NOMO-1 treated with dmso at 0.1 percent for 144 hours (cell line): ENCODE data around the gene HSPBAP1.
"Not testable (repeated sequence)": the region's sequence is repeated elsewhere in the genome, so short reads cannot be mapped to it uniquely, and the experiment has no call there.

Source experiments
- DNase-seq: peaks from one replicate; lab custom pipeline; 2025; ENCODE audit not compliant: unreplicated experiment; lab: John Stamatoyannopoulos, UW

Gene HSPBAP1

GRCh38 chr3:122785231-122785630 is 8.4 kb downstream of the HSPBAP1 start:
- no peak for DNase-seq

DNA sequence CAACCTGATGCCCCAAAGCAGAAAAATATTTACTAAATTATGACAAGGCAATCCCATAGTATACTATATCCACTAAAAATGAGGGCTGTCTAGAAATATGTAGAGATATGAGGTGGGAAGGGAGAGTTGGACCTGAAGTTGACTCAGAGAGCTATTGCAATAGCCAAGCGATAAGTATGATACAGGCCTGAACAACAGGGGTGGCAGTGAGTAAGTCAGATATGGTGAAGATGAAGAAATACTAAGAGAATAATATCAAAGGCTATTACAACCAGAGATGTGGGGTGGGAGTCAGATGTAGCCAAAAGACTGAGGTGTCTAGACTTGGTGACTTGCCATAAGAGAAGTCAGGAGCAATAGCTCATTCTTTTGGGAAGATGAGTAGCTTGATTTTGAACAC is 9.2 kb downstream of the HSPBAP1 start:
- DNase-seq: no peak

DNA sequence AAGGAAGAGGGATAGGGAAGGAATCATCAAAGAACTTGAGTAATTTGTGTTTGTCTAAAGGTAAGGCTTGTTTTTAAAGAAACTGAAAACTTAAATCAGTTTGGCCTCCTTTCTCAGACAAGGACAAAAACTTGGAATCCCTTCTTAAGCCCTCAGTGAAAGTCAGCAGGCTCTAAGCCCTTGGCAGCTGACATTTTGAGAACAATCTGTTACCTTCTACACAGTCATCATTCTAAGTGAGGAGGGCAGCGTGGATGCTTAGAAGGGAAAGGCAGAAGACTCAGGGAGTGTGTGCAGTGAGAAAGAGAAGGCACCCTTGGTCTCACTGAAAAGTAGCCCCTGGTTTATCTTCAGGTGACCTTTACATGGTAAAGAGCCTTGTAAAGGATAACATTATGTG is 10.8 kb downstream of the HSPBAP1 start:
- no peak for DNase-seq

DNA sequence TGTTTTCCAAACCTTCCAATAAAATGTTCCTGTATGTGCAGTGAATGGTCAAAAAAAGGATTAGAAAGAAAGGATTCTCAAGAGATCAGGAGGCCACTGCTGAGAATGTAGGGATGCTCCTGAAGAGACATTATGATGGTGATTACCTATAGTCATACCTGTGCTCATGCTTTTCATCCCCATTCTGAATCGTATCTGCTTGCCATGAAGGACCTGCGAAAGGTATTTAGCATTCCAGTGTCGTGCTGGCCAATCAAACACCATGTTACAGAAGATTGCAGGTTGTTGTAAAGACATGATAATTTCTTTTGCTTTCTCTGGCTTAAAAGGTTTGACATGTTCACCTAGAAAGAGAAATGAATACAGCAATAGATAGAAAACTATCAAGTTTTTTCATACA is 16.1 kb downstream of the HSPBAP1 start:
- DNase-seq: no peak

DNA sequence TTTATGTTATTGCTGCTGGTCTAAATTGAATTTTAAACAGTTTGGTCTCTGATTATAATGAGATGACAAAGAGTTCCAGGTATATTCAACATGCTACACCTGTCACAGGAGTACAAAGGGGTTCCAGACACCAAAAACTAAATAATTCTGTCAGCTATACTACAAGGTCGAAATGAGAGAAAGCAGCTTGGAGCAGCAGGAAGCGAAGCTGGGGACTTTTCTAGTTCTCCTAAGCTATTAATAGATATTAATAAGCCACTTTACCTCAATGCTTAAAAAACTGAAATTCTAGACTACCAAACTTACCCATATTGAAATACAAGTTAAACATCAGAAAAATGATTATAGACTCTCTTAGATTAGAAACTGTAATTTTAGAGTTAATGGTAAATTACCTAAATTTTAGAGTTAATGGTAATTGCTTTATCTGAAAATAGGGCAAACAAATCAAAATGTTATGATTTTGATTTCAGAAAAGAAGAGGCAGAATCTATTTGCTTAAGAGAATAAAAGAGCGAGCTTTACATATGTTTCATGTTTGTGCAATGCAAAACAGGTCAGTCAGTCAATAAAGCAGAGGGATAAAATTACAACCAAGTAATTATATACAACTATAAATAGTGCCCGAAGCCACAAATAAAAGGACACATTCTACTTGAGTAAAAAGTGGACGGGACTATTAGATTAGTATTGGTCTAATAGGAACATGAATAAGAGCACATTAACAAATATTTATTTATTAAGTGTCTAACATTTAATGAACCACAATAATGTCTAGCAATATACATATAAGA is 16.8 kb downstream of the HSPBAP1 start:
- DNase-seq: no peak

DNA sequence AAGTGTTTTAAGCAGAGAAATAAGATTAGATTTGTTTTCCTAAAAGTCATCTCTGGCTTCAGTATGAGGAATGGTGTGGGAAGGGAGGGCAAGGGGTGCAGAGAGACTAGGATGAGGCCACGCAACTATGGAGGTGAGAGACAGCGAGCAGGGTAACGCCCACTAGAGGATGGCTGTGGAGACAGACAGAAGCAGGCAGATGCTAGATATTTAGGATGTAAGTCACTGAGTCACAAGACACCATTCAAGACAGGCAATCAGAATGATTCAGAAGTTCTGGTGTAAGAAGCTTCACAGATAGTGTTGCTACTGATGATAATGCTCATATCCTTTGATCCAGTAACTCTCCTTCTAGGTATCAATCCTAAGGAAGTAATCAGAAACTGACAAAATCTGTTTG is 19.1 kb downstream of the HSPBAP1 start:
- DNase-seq: no peak

- DNase-seq: no peak
Measured at GRCh38 chr3:122773944-122774509, 19.6 kb downstream of the HSPBAP1 start.

DNA sequence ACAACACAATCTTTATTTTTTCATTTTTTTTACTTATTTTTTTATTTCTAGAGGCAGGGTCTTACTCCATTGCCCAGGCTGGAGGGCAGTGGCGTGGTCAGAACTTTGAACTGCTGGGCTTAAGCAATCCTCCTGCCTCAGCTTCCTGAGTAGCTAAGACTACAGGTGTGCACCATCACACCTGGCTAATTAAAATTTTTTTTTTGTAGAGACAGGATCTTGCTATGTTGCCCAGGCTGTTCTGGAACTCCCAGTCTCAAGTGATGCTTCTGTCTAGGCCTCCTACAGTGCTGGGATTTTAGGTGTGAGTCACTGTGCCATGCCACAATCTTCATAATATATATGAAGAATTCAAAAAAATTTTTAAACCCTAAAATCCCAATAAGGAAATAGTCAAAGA is 20.8 kb downstream of the HSPBAP1 start:
- DNase-seq: no peak

DNA sequence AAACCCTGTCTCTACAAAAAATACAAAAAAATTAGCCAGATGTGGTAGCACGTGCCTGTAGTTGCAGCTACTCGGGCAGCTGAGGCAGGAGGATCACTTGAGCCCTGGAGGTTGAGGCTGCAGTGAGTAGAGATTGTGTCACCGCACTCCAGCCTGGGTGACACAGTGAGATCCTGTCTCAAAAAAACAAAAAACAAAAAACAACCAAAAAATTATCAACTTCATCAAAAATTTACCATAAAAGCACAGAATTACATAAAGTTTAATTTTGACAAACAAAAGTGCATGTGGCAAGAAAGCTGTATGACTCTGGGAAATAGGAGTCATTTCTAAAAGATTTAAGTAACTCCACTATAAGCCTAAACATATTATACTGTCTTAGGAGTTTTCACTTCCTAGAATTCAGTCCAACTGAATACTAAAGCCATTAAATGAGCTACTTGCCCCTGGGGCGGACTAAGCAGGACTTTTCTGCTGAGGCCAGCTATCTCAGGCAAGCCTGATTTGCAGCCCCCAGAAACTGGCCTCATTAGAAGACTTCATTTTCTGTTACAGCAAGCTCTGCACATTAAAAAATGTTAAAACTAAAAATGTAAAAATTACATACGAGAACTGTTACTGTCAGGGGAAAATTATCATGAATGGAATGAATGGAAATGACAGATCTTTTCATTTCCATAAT is 23.0 kb downstream of the HSPBAP1 start:
- no peak for DNase-seq

DNA sequence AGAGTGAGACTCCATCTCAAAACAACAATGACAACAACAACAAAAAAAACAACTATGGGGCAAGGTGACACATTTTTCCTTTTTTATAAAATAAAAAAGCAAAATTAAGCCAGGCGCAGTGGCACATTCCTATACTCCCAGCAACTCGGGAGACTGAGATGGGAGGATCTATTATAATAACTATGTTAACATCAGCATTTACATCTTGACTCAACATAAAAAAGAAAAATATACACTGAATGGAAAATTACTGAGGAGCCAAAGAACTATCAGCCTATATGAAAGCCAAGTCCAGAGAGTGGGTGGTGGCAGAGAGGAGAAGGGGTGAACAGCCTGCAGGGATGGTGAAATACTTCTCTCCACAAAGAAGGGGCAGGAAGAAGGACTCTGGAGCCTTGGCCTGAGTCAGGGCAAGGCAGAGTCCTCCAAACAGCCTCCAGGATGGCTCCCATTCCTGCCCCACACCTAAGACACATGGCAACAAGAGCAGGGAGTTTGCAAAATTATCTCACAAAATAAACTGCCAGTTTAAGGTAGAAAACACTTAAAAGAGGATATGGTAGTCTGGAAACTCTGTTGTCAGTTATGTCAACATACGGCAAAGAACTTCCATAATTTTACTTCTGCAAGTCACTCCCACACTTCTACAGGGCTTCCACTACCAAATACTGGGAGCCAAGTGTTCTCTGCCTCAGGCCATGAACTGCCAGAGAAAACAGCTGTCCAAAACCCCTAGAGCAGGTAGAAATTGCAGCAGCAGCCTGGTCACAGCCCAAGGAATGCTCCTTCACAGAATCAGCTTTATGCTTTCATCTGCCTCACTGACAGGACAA is 25.9 kb downstream of the HSPBAP1 start:
- DNase-seq: no peak

DNA sequence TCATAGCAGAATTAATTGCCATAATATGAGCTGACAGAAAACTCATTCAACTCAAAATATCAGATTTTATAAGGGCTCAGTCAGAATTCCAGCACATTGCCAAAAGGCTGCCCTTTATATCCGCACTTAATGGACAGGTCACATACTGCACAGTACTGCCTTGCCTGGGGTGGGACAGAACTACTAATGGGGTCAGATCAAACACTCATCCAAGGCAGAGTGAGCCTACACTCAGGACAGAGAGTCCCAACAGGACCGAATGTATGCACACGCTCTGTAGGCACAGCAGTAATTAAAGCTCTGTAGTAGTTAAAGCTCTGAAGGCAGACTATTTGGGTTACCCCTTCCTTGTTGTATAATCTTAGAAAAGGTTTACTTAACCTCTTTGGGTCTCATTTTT is 27.2 kb downstream of the HSPBAP1 start:
- no peak for DNase-seq

DNA sequence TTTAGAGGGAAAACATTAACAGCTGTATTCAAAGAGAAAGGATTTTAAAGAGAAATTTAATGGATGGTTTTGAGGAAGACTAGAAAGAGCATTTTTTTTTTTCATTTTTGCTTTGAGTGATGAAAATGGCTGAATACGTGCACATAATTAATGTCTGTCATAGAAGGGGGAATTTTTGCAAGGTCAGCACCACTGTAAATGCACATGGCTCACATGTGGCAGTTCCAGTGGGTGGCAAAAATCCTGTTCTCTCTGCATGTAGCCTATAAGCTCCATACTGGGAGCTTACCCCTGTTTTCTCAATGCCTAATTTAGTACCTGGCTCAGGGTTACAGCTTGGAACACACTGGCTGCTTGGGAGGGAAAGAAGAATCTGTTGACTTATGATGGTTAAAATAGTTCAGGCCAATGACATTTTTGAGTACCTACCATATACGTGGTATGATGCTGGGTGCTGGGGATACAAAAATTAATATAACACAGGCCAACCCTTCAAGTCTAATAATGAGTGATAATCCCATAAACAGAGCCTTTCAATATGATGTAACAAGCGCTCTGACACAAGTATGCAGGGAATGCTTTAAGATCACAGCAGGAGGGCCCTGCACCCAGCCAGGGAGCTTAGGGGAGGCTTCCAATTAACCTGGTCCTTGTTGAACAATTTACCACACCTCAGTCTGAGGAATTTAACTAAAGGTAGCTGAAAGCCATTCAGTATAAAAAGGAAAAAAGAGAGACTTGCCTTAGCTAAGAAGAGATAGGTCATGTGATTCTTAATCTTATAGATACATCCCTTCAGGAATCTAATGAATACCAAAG is 33.0 kb downstream of the HSPBAP1 start:
- DNase-seq: no peak

DNA sequence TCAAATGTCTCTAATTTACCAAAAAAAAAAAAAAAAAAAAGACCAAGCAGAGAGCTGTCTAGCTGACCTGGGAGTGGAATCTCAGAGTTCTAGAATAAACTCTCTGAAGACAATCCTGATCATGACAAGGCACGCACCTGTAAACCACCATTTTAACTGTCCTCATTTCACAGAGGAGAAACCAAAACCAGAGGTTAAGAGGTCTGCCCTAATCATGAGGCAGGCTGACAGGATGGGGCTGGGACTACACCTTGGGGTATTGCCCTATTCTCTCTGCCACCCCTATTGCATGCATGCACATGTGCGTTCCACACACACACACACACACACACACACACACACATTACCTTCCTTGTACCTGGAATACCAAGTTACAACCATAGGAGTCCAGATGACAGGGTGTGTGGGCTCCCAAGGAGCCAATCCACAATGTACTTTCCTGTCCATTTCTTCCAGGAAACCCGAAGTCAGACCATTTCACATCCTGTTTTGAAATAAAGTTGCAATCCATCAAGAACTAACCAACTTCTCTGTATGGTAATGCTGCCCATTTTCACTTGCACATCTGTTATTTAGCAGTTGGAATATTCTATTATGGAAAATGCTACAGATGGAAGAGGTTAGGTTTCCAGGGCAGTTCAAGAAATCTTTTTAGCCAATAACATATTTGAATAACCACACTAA is 34.6 kb downstream of the HSPBAP1 start:
- DNase-seq: no peak

- DNase-seq: no peak
Measured at GRCh38 chr3:122755491-122755890, 38.1 kb downstream of the HSPBAP1 start.

DNA sequence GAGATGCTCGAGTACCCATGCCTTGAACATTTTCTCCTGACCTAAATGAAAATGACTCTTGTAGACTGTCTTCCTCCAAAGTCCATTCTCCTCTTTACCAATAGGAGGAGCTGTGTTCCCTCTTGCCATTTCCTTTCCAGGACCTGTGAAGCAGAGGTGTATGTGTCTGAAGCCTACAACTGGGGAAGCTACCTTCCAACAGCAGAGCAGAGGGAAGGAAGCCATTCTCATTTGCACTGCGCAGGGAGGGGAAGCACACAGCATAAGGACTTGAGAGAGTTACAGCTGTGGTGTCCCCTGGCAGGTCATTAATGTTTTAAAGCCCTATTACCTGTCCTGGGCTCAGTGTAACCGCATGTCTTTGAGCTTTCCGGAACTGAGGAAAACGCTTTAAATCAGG is 38.7 kb downstream of the HSPBAP1 start:
- DNase-seq: no peak

DNA sequence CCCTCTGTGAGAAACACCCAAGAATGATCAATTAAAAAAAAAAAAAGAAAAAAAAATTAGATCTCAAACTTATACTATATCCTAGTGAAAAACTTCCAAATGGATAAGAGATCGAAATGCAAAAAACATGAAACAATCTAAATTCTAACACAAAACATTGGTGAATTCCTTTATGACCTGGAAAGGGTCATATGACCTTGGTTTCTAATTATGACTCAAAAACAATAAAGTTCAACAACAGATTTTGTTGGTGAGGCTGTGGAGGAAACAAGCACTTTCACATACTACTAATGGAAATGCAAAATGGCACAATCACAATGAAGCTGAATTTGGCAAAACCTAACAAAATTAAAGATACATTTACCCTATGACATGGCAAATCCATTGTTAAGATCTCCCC is 45.3 kb downstream of the HSPBAP1 start:
- DNase-seq: no peak

DNA sequence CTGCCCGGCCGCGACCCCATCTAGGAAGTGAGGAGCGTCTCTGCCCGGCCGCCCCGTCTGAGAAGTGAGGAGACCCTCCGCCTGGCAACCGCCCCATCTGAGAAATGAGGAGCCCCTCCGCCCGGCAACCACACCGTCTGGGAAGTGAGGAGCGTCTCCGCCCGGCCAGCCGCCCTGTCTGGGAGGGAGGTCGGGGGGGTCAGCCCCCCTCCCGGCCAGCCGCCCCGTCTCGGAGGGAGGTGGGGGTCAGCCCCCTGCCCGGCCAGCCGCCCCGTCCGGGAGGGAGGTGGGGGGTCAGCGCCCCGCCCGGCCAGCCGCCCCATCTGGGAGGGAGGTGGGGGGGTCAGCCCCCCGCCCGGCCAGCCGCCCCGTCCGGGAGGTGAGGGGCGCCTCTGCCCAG is 46.3 kb downstream of the HSPBAP1 start:
- not testable (repeated sequence) for DNase-seq

GRCh38 chr3:122745369-122746021 is 48.1 kb downstream of the HSPBAP1 start:
- DNase-seq: no peak

GRCh38 chr3:122743581-122744120 is 50.0 kb downstream of the HSPBAP1 start:
- no peak for DNase-seq
